GM21619 (cell line): ENCODE measurements around the gene WDFY1.

ENCODE experiments used
- ATAC-seq: cut with Tn5 transposase; IDR thresholded peaks from one replicate; pipeline ENCODE4 v1.9.1; 2021; ENCODE audit not compliant: unreplicated experiment

Gene WDFY1

DNA sequence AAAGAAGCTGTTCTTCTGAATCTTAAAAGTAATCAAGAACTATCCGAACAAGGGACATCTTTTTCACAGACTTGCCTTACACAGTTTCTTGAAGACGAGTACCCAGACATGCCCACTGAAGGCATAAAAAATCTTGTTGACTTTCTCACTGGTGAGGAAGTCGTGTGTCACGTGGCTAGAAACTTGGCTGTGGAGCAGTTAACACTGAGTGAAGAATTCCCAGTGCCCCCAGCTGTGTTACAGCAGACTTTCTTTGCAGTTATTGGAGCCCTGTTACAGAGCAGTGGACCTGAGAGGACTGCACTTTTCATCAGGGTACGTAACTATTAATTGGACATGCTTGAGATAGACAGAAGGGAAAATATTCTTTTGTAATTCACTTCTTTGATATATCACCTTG, 14.6 kb upstream of the WDFY1 start:
- no peak for ATAC-seq

GRCh38 chr2:223957092-223957851, 12.1 kb upstream of the WDFY1 start, which contains the start of gene MRPL44:
Gene MRPL44, plus strand, starts transcription at chr2:223957463. Its CDS starts 10 bp downstream, at chr2:223957473.
- ATAC-seq, result peak; percentile 81

DNA sequence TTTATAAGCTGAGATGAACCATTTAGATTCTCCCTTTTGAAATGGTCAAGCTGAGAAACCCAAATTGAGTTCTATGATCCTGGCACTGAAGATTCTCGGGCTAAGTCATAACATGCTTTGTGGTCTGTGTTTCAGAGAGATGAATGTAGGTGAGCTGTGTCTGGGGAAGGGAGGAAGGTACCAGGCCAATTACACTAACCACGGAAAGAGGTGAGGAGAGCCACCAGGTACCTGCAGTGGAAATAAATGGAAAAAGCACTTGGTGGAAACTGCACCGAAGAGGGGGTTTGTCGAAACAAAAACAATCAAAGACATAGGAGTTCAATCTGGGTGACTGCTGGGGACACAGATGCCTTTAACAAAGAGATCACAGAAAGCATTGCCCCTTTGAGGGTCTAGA, 11.2 kb upstream of the WDFY1 start:
- peak; percentile 25 for ATAC-seq

DNA sequence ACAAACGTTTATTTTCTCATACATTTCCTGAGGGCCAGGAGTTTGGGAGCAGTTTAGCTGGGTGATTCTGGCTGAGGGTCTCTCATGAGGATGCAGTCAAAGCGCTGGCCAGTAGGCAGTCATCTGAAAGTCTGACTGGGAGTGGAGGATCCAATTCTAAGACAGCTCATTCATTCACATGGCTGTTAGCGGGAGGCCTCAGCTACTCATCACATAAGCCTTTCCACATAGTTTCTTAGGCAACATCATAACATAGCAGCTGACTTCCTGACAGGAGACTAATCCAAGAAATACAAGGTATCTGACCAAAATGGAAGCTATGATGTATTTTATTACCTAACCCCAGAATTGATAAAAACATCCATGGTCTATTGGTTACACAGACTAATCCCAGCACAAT, 9.3 kb upstream of the WDFY1 start:
- ATAC-seq, result no peak

- ATAC-seq, result peak; percentile 51
Measured at GRCh38 chr2:223952280-223952968, 7.3 kb upstream of the WDFY1 start.

GRCh38 chr2:223950448-223951347, 5.6 kb upstream of the WDFY1 start:
- ATAC-seq, result no peak

DNA sequence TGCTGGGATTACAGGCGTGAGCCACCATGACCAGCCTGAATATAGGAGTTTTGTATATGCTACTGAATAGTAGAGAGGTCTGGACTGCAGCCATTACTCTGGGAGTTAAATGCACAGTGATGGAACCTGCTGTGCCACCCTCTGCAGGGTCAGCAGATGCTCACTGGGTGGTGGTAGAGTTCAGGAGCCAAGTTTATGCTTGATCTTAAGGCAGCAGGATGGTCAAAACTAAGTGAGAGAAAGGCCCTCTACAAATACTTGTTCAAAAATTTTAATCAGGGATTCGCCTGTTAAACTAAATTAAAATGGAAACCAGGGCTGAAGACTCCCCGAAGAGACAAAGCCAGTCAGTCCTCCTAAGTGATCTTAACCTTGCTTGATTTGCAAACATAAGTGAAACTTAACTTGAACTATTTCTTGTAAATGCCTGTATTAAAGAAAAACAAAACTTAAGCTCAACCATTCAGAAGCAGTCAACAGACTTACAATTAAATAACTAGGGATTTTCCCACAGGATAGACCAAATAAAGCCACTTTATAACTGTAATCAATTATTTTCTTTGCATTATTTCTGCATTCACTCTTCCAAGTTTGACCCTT, 4.2 kb upstream of the WDFY1 start:
- no peak for ATAC-seq

DNA sequence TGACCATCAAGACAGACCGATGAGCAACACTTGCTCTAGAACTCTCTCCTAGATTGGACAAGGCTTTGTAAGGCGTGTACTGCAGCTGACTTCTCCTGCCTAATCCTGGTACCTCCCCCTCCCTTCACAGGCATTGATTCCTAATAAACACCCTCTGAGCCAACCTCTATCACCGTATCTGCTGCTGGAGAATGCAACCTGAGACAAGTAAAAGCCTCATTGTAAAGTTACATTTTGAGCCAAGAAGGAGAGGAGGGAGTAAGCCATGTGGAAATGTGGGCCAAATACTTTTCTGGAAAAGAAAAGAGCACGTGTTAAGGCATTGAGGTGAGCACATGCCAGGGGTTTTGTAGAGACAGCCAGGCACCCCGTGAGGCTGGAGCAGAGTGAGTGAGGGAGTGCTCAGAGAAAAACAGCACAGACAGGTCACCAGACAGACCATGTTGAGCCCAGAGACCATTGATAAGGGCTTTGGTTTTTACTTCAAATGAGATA, 2.6 kb upstream of the WDFY1 start:
- ATAC-seq, result no peak

DNA sequence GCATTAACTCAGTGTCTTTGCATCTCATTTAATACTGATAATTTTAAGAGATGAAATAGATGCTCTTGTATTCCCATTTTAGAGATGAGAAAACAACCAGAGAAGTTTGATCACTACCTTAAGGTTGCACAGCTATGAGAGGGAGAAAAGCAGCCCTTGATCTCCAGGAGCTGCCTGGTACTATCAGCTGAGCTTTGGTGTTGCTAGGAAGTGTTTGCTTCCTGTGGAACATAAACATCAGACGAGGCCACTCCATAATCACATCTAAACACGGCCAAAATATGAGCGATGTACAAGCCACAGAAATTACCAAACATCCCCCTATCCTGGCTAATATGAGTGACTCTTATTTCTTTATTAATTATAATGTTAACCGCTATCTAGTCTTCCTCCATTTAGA, 620 bp upstream of the WDFY1 start:
- no peak for ATAC-seq

- peak; percentile 15 for ATAC-seq
Measured at GRCh38 chr2:223944166-223944702, 901 bp downstream of the WDFY1 start.

GRCh38 chr2:223943561-223944008, 1.6 kb downstream of the WDFY1 start:
- no peak for ATAC-seq

DNA sequence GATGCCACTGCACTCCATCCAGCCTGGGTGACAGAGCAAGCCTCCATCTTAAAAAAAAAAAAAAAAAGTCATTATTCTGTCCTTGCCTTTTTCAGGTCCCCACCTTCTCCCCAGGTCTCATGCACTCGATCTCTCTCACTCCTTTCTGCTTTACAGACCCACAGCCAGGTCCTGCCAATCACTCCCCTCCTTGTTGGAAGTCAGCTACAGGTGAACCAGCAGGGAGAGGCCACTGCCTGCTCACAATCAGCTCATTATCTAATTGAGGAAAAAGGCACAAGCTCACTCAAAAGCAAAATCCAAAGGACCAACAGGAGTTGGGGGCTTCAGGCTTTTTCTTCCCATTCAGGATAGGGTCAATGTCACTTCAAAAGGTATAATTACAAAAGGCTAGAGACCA, 2.0 kb downstream of the WDFY1 start:
- no peak for ATAC-seq

DNA sequence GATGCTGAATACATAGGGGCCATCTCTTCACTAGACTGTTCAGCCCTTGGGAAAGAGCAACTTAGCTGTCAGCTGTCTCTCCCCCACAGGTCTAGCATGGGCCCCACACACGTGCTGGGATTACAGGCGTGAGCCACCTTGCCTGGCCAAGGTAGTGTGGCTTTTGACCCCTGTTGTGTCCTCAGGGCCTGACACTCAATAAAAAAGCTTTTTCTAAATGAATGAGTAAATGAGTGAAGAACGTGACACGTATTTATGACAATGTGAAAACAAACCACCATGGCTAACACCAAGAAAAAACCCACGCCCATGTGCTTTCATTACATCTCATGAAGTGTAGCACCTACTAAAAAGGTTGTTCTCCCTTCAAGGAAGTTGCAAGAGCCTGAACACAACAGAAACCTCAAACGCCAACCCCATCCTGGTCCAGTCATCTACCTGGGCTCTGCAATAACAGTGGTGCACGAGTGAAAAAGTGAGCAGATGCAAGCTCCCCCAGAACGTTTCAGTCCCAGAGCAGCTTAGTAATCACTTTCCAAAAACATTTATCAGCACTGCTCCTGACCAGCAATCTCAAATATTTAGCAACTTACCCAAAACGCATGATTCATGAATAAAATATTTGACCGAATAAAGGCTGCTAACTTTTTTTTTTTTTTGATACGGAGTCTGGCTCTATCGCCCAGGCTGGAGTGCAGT, 3.4 kb downstream of the WDFY1 start:
- ATAC-seq, result peak; percentile 56

DNA sequence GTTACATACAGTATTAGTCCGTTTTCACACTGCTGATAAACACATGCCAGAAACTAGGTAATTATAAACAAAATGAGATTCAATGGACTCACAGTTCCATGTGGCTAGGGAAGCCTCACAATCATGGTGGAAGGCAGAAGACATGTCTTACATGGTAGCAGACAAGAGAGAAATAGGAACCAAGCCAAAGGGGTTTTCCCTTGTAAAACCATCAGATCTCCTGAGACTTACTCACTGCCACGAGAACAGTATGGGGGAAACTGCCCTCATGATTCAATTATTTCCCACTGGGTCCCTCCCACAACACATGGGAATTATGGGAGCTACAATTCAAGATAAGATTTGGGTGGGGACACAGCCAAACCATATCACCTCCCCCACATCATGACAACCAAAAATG, 5.7 kb downstream of the WDFY1 start:
- ATAC-seq, result peak; percentile 32

- no peak for ATAC-seq
Measured at GRCh38 chr2:223937535-223937934, 7.6 kb downstream of the WDFY1 start.

DNA sequence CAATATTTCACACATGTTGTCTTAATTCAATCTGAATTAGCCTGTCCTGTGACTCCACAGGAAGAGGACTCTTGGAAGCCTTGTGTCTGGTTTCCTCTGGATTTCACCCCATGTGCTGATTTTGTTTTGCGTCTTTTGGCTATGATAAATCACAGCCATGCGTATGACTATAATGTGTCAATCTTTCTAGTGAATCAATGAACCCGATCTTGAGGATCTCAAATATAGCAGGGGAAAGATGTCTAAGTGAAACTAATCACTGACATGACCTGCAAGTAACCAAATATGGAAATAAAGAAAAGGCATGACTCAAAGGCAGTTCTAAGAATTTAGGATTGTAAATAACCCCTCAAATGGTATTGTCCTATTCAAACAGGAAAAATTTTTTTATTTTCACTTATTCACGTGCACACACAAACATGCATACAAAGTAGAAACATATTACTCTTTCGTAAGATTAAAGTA, 8.2 kb downstream of the WDFY1 start:
- no peak for ATAC-seq

- no peak for ATAC-seq
Measured at GRCh38 chr2:223935459-223936125, 9.5 kb downstream of the WDFY1 start.

DNA sequence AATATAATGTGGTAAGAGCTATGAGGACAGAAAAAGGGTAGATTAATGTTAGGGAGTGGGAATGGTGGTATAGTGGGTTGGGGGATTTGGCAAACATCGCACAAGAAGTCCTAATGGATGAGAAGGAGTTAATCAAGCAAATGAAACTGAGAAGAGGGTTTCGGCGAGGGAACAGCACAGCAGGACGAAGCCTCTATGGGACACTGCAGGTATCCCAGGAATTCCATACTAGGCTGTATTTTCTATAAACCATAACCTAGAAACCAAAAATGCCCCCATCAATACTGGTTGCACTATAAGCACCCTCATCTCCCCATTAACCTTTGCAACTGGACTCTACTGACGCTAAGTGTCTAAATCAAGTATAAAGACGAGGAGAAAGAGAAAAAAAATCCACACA, 10.3 kb downstream of the WDFY1 start:
- ATAC-seq, result no peak
